Measurements from ENCODE around the gene STK4. TPM values are rescaled to one million over a fixed set of nuclear protein-coding genes. Genes with fewer than 3 reads are reported as not detected.

STK4 gene
- total RNA-seq, 2 donors from 2014 or later: 17.8 to 23.6 TPM

GRCh38 chr20:45073221-45073620 is 106.9 kb downstream of the STK4 start:
- ATAC-seq (no peak), DNase-seq (no peak)
- intact Hi-C loops (cut with DNase I): no loop called here

GRCh38 chr20:45077559-45077958 is 111.2 kb downstream of the STK4 start:
- intact Hi-C loops (cut with DNase I): no loop called here
- Histone ChIP-seq H3K4me3 (no peak overlapping the region), H3K9me3 (no peaks in the 10 kb centered on the region), H3K36me3 (replicated peaks in 1 of 2; ENCODE audit: insufficient read depth in 1 of 2, low read depth in 2 of 2) (peaks cover 0 to 16% of the 10 kb centered on the region in 2 donors), H3K4me1 (no peaks in the 10 kb centered on the region), H3K27ac (no peak overlapping the region), H3K27me3 (no peaks in the 10 kb centered on the region)
- DNase-seq (no peak), ATAC-seq (no peak)
- 84 to 90% methylated on average over 3 of the region's 3 CpGs for WGBS, 2 donors
- TF ChIP-seq CTCF (IDR thresholded peaks at IDR 0.05): no peak
- no peak for TF ChIP-seq POLR2A (IDR thresholded peaks at IDR 0.05)

More at GRCh38 chr20:45073221-45073620, 106.9 kb downstream of the STK4 start:
- no peak overlapping the region for H3K27ac ChIP-seq
- H3K36me3 ChIP-seq (replicated peaks in 1 of 2; ENCODE audit: insufficient read depth in 1 of 2, low read depth in 2 of 2): peaks cover 0 to 16% of the 10 kb centered on the region in 2 donors
- TF ChIP-seq POLR2A (IDR thresholded peaks at IDR 0.05) (no peak), CTCF (IDR thresholded peaks at IDR 0.05) (no peak)
- WGBS, 2 donors: 89 to 92% methylated on average over 3 of the region's 3 CpGs
- H3K4me1 ChIP-seq: no peaks in the 10 kb centered on the region
- no peaks in the 10 kb centered on the region for H3K9me3 ChIP-seq
- H3K27me3 ChIP-seq: no peaks in the 10 kb centered on the region
- no peak overlapping the region for H3K4me3 ChIP-seq

GRCh38 chr20:45080867-45081624 is 114.7 kb downstream of the STK4 start:
- Histone ChIP-seq H3K36me3 (replicated peaks in 1 of 2; ENCODE audit: insufficient read depth in 1 of 2, low read depth in 2 of 2) (peaks cover 0 to 1% of the 10 kb centered on the region in 2 donors), H3K4me3 (no peak overlapping the region), H3K9me3 (no peaks in the 10 kb centered on the region), H3K27me3 (no peaks in the 10 kb centered on the region), H3K4me1 (no peaks in the 10 kb centered on the region), H3K27ac (no peak overlapping the region)
- DNase-seq (no peak), ATAC-seq (no peak)
- intact Hi-C loops (cut with DNase I): no loop called here
- TF ChIP-seq CTCF (IDR thresholded peaks at IDR 0.05) (peak in 3 of 7 experiments; percentile 5 to 16 (median 13)), POLR2A (IDR thresholded peaks at IDR 0.05) (no peak)
- 79% methylated on average over 5 of the region's 5 CpGs for WGBS, 2 donors

GRCh38 chr20:45082468-45082867 is 116.2 kb downstream of the STK4 start:
- intact Hi-C loops (cut with DNase I): no loop called here
- H3K4me3 ChIP-seq: no peak overlapping the region
- DNase-seq (no peak), ATAC-seq (no peak)
- no peaks in the 10 kb centered on the region for H3K36me3 ChIP-seq (replicated peaks in 1 of 2; ENCODE audit: insufficient read depth in 1 of 2, low read depth in 2 of 2)
- H3K9me3 ChIP-seq: no peaks in the 10 kb centered on the region
- 95 to 99% methylated on average over 3 of the region's 3 CpGs for WGBS, 2 donors
- no peaks in the 10 kb centered on the region for H3K4me1 ChIP-seq
- no peaks in the 10 kb centered on the region for H3K27me3 ChIP-seq
- TF ChIP-seq POLR2A (IDR thresholded peaks at IDR 0.05) (no peak), CTCF (IDR thresholded peaks at IDR 0.05) (no peak)
- H3K27ac ChIP-seq: no peak overlapping the region

GRCh38 chr20:45083127-45083526 is 116.8 kb downstream of the STK4 start:
- intact Hi-C loops (cut with DNase I): no loop called here
- no peaks in the 10 kb centered on the region for H3K9me3 ChIP-seq
- 90 to 96% methylated on average over 1 of the region's 1 CpG for WGBS, 2 donors
- no peak for TF ChIP-seq CTCF (IDR thresholded peaks at IDR 0.05)
- no peak overlapping the region for H3K4me3 ChIP-seq
- no peaks in the 10 kb centered on the region for H3K4me1 ChIP-seq
- no peaks in the 10 kb centered on the region for H3K36me3 ChIP-seq (replicated peaks in 1 of 2; ENCODE audit: insufficient read depth in 1 of 2, low read depth in 2 of 2)
- no peaks in the 10 kb centered on the region for H3K27me3 ChIP-seq
- DNase-seq (no peak), ATAC-seq (no peak)
- no peak overlapping the region for H3K27ac ChIP-seq
